ENCODE results near the gene SLC22A17. TPM values are rescaled to one million over a fixed set of nuclear protein-coding genes. Genes with fewer than 3 reads are reported as not detected.
"Not testable (repeated sequence)": the region's sequence is repeated elsewhere in the genome, so short reads cannot be mapped to it uniquely, and the experiment has no call there.

The SLC22A17 gene
- total RNA-seq, 2 experiments from 2014 or later: not detected

GRCh38 chr14:23327947-23328744 lies 24.5 kb downstream of the SLC22A17 start:
- intact Hi-C loops (cut with micrococcal nuclease; ENCODE audit: unreplicated experiment): loop anchor here (1.0 kb wide), 1 partner anchor 52 kb away; no protein-coding TSS in a partner anchor
- CTCF ChIA-PET (ENCODE audit: unreplicated experiment): no interaction called here
- no peak overlapping the region for H2AFZ ChIP-seq (ENCODE audit: low read length)
- peaks cover 40% of the 10 kb centered on the region for H3K36me3 ChIP-seq (ENCODE audit: insufficient read depth, low read length)
- BruUV-seq (replicated peaks): no TSS peak
- H3K4me1 ChIP-seq (ENCODE audit: insufficient read depth, low read length, poor library complexity, severe bottlenecking): peaks cover 7% of the 10 kb centered on the region
- no peaks in the 10 kb centered on the region for H3K9me2 ChIP-seq (ENCODE audit: insufficient read depth, low read length)
- H3K79me2 ChIP-seq (ENCODE audit: insufficient read depth, low read depth, low read length): peaks cover 9% of the 10 kb centered on the region
- POLR2A ChIA-PET: no interaction called here
- H3K9me3 ChIP-seq (ENCODE audit: low read length): no peaks in the 10 kb centered on the region
- TF ChIP-seq EZH2phosphoT487 (IDR thresholded peaks at IDR 0.05; ENCODE audit: borderline replicate concordance, low read depth, low read length) (no peak), CTCF (conservative IDR thresholded peaks at IDR 0.05; ENCODE audit: low read length) (peak; percentile 98)
- DNase-seq (ENCODE audit: low spot score): peak; percentile 78
- no peak overlapping the region for H3K4me3 ChIP-seq (ENCODE audit: low read depth, low read length, poor library complexity, severe bottlenecking)
- no peak overlapping the region for H3K27ac ChIP-seq (ENCODE audit: low read depth, low read length, poor library complexity, severe bottlenecking)
- H4K20me1 ChIP-seq (ENCODE audit: insufficient read depth, low read length): 0 out of 2 replicates have a peak, but pooled peaks cover 6% of the 10 kb centered on the region
- no peak overlapping the region for H3K4me2 ChIP-seq (ENCODE audit: low read length)

- intact Hi-C loops (cut with micrococcal nuclease; ENCODE audit: unreplicated experiment): no loop called here
- no peak for DNase-seq (ENCODE audit: low spot score)
- no peaks in the 10 kb centered on the region for H3K9me3 ChIP-seq (ENCODE audit: low read length)
- H4K20me1 ChIP-seq (ENCODE audit: insufficient read depth, low read length): peaks cover 13% of the 10 kb centered on the region; the same call in 1 of the 2 replicates
- peaks cover 15% of the 10 kb centered on the region for H3K4me1 ChIP-seq (ENCODE audit: insufficient read depth, low read length, poor library complexity, severe bottlenecking)
- peaks cover 23% of the 10 kb centered on the region for H3K79me2 ChIP-seq (ENCODE audit: insufficient read depth, low read depth, low read length)
- H3K4me3 ChIP-seq (ENCODE audit: low read depth, low read length, poor library complexity, severe bottlenecking): no peak overlapping the region
- TF ChIP-seq EZH2phosphoT487 (IDR thresholded peaks at IDR 0.05; ENCODE audit: borderline replicate concordance, low read depth, low read length): no peak
- no peak for TF ChIP-seq CTCF (conservative IDR thresholded peaks at IDR 0.05; ENCODE audit: low read length)
- H3K27ac ChIP-seq (ENCODE audit: low read depth, low read length, poor library complexity, severe bottlenecking): no peak overlapping the region
- BruUV-seq (replicated peaks): no TSS peak
- POLR2A ChIA-PET: interaction anchor here (0.6 to 1.3 kb wide), 3 partner anchors 9 to 783 kb away, joined by 3 to 4 read pairs (median 3); partner anchors contain the start of gene PPP1R3E
- H3K36me3 ChIP-seq (ENCODE audit: insufficient read depth, low read length): peaks cover 53% of the 10 kb centered on the region
- H3K9me2 ChIP-seq (ENCODE audit: insufficient read depth, low read length): no peaks in the 10 kb centered on the region
- no peak overlapping the region for H3K4me2 ChIP-seq (ENCODE audit: low read length)
- CTCF ChIA-PET (ENCODE audit: unreplicated experiment): interaction anchor here (0.5 kb wide), 1 partner anchor 167 kb away, joined by 4 read pairs; no protein-coding TSS in a partner anchor
- H2AFZ ChIP-seq (ENCODE audit: low read length): no peak overlapping the region
Measured at GRCh38 chr14:23326491-23327332, 26.0 kb downstream of the SLC22A17 start.

- Histone ChIP-seq H3K36me3 (ENCODE audit: insufficient read depth, low read length) (peaks cover 53% of the 10 kb centered on the region), H4K20me1 (ENCODE audit: insufficient read depth, low read length) (peaks cover 13% of the 10 kb centered on the region; the same call in 1 of the 2 replicates), H3K79me2 (ENCODE audit: insufficient read depth, low read depth, low read length) (peaks cover 23% of the 10 kb centered on the region), H3K4me1 (ENCODE audit: insufficient read depth, low read length, poor library complexity, severe bottlenecking) (peaks cover 15% of the 10 kb centered on the region)
- H3K27ac ChIP-seq (ENCODE audit: low read depth, low read length, poor library complexity, severe bottlenecking); CTCF ChIA-PET (ENCODE audit: unreplicated experiment); H3K4me2 ChIP-seq (ENCODE audit: low read length); H3K9me3 ChIP-seq (ENCODE audit: low read length); DNase-seq (ENCODE audit: low spot score); H2AFZ ChIP-seq (ENCODE audit: low read length); BruUV-seq (replicated peaks); H3K9me2 ChIP-seq (ENCODE audit: insufficient read depth, low read length); POLR2A ChIA-PET; H3K4me3 ChIP-seq (ENCODE audit: low read depth, low read length, poor library complexity, severe bottlenecking); intact Hi-C loops (cut with micrococcal nuclease; ENCODE audit: unreplicated experiment): not testable (repeated sequence)
Measured at GRCh38 chr14:23325746-23326145, 26.9 kb downstream of the SLC22A17 start.

Data from OCI-LY7 (cell line).